ENCODE data around the gene MOB1B. TPM values are rescaled to one million over a fixed set of nuclear protein-coding genes. Genes with fewer than 3 reads are reported as not detected.

MOB1B gene
- total and polyA plus RNA-seq, 2 of the 13 experiments (the other 11 are each of a cell fraction or from before 2014, with no cell fraction given) = 3.9 to 4.0 TPM

- Histone ChIP-seq H3K4me3 (replicated peaks in 1 of 3; ENCODE audit: insufficient read depth in 1 of 3, low read depth in 2 of 3, low read length in 3 of 3) (peak overlapping the region; percentile 90 to 97 (median 94)), H3K27me3 (ENCODE audit: control insufficient read depth in 1 of 2, insufficient read depth in 2 of 2, low read length in 2 of 2) (no peaks in the 10 kb centered on the region; a peak in 1 of 5 replicates), H2AFZ (ENCODE audit: low read length) (no peak overlapping the region), H4K20me1 (ENCODE audit: insufficient read depth, low read length) (no peaks in the 10 kb centered on the region), H3K36me3 (replicated peaks in 1 of 2; ENCODE audit: control insufficient read depth in 1 of 2, insufficient read depth in 2 of 2, low read length in 2 of 2) (peaks cover 4 to 10% of the 10 kb centered on the region in 2 experiments; a peak in 2 of 5 replicates), H3K79me2 (ENCODE audit: insufficient read depth, low read length) (peaks cover 14% of the 10 kb centered on the region), H3K9ac (ENCODE audit: insufficient read depth, low read depth, low read length) (peak overlapping the region; percentile 77), H3K4me2 (ENCODE audit: low read depth, low read length) (peak overlapping the region; percentile 79), H3K9me3 (ENCODE audit: low read length) (no peaks in the 10 kb centered on the region), H3K27ac (ENCODE audit: extremely low read length, insufficient read depth, low read length) (peak overlapping the region; percentile 70), H3K4me1 (ENCODE audit: insufficient read depth, low read length) (peaks cover 17% of the 10 kb centered on the region)
- TSS peak; percentile 77 for BruUV-seq (replicated peaks)
- WGBS (ENCODE audit: low lambda C conversion rate) = 6% methylated on average over 5 of the region's 5 CpGs
- ATAC-seq (no peak), DNase-seq (ENCODE audit: low spot score) (no peak), FAIRE-seq (no peak)
- intact Hi-C loops (cut with micrococcal nuclease; ENCODE audit: unreplicated experiment) = loop anchor here (5.0 to 10.0 kb wide), 3 partner anchors 66 to 248 kb away; partner anchors contain the start of genes GRSF1 and UTP3
- CTCF ChIA-PET (ENCODE audit: low intra/inter-chr PET ratio, low total read pairs) = no interaction called here
- in situ Hi-C loops (cut with HindIII; ENCODE audit: extremely low pct_ligation_motif_present, low pct_unique_long_range_greater_than_20kb) = no loop called here
- POLR2A ChIA-PET = interaction anchor here (2.0 kb wide), 1 partner anchor 90 kb away, joined by 11 read pairs; the partner anchor contains the start of gene DCK
- no peak for TF ChIP-seq ZNF878 (CRISPR knock-in tag; IDR thresholded peaks at IDR 0.05)
- no peak for TF ChIP-seq ZNF205 (CRISPR knock-in tag; IDR thresholded peaks at IDR 0.05)
- peak; percentile 48; the same call in 1 of the 2 replicates for TF ChIP-seq ZNF281 (CRISPR knock-in tag; IDR thresholded peaks at IDR 0.05; ENCODE audit: borderline replicate concordance)
- TF ChIP-seq SKI (IDR thresholded peaks at IDR 0.05; ENCODE audit: partially characterized antibody) = no peak
- TF ChIP-seq TIGD3 (CRISPR knock-in tag; IDR thresholded peaks at IDR 0.05; ENCODE audit: borderline replicate concordance) = no peak
- no peak for TF ChIP-seq KLF6 (CRISPR knock-in tag; IDR thresholded peaks at IDR 0.05)
- TF ChIP-seq KDM6A (CRISPR knock-in tag; IDR thresholded peaks at IDR 0.05; ENCODE audit: low read depth) = no peak
- TF ChIP-seq ZXDC (CRISPR knock-in tag; IDR thresholded peaks at IDR 0.05) = no peak
- TF ChIP-seq NFRKB (IDR thresholded peaks at IDR 0.05) = no peak
- no peak for TF ChIP-seq HOXA7 (CRISPR knock-in tag; IDR thresholded peaks at IDR 0.05)
- no peak for TF ChIP-seq MYPOP (CRISPR knock-in tag; IDR thresholded peaks at IDR 0.05)
- TF ChIP-seq ZBTB7B (CRISPR knock-in tag; IDR thresholded peaks at IDR 0.05) = peak; percentile 0; the same call in 1 of the 2 replicates
- no peak for TF ChIP-seq POLR2AphosphoS5 (IDR thresholded peaks at IDR 0.05; ENCODE audit: low read depth, low read length)
- no peak for TF ChIP-seq ZNF558 (CRISPR knock-in tag; IDR thresholded peaks at IDR 0.05; ENCODE audit: borderline replicate concordance)
Measured at GRCh38 chr4:70903291-70903603, 1.1 kb downstream of the MOB1B start.
